ENCODE measurements around the gene DISC1. TPM values are rescaled to one million over a fixed set of nuclear protein-coding genes. Genes with fewer than 3 reads are reported as not detected.

The DISC1 gene
- total and polyA plus RNA-seq, 2 donors (not counting 1 experiment from before 2014, with no cell fraction given), result 2.7 to 4.3 TPM

DNA sequence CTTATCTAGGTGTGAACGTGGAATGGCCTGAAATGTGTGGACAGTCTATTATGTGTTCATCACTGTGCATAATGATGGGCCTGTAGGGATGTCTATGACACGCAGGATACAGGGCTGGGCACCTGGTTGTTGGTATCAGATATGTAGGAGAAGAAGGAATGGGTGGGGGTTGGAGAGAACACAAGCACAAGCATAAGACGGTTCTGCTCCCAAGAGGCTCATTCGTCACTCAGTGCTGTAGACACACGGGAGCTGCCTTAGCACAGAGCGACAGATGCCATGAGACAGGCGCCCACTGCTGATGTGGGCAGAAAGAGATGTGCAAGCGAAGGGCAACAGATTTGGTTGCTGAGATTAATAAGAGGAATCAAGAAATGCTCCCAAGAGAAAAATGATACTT lies 256.2 kb downstream of the DISC1 start:
- Histone ChIP-seq H3K9ac (ENCODE audit: low read length) (no peak overlapping the region), H3K4me1 (ENCODE audit: control insufficient read depth in 2 of 2, insufficient read depth in 2 of 2, low read length in 2 of 2) (no peaks in the 10 kb centered on the region), H4K20me1 (ENCODE audit: control insufficient read depth, insufficient read depth, low read length, poor library complexity, severe bottlenecking) (no peaks in the 10 kb centered on the region), H3K79me2 (ENCODE audit: control insufficient read depth, insufficient read depth, low read length) (no peaks in the 10 kb centered on the region), H3K27me3 (replicated peaks in 1 of 4; ENCODE audit: control extremely low read depth in 1 of 4, control insufficient read depth in 3 of 4, insufficient read depth in 4 of 4, low read length in 3 of 4) (no peaks in the 10 kb centered on the region), H3K4me2 (replicated peaks; ENCODE audit: low read depth, low read length, poor library complexity, severe bottlenecking) (no peak overlapping the region), H3K36me3 (replicated peaks in 1 of 2; ENCODE audit: control extremely low read depth in 1 of 2, control insufficient read depth in 1 of 2, extremely low read depth in 1 of 2, insufficient read depth in 2 of 2, low read length in 1 of 2) (no peaks in the 10 kb centered on the region), H3K9me3 (ENCODE audit: control extremely low read depth in 1 of 3, control insufficient read depth in 2 of 3, insufficient read depth in 1 of 3, low read length in 2 of 3) (no peaks in the 10 kb centered on the region), H2AFZ (ENCODE audit: insufficient read depth, low read depth, low read length, poor library complexity, severe bottlenecking) (no peak overlapping the region), H3K27ac (ENCODE audit: low read length in 2 of 2) (no peak overlapping the region), H3K4me3 (ENCODE audit: control extremely low read depth in 1 of 5, extremely low read depth in 1 of 5, insufficient read depth in 1 of 5, low read depth in 2 of 5, low read length in 4 of 5) (no peak overlapping the region)
- Mint-ChIP-seq H3K27ac (no peak overlapping the region), H3K4me3 (no peak overlapping the region), H3K9me3 (ENCODE audit: insufficient read depth) (no peaks in the 10 kb centered on the region), H3K4me1 (no peaks in the 10 kb centered on the region), H3K27me3 (no peaks in the 10 kb centered on the region)
- TF ChIP-seq EZH2 (IDR thresholded peaks at IDR 0.05; ENCODE audit: borderline replicate concordance, insufficient read depth, low read depth, low read length, poor library complexity, severe bottlenecking), result no peak
- TF ChIP-seq CTCF (IDR thresholded peaks at IDR 0.05), result no peak
- ATAC-seq (ENCODE audit: low read depth) (no peak), DNase-seq (no peak)
- intact Hi-C loops (cut with micrococcal nuclease), result no loop called here
- CTCF ChIA-PET, result no interaction called here
- WGBS (ENCODE audit: insufficient coverage), result 59% methylated on average over 5 of the region's 8 CpGs
- POLR2A ChIA-PET, result no interaction called here

DNA sequence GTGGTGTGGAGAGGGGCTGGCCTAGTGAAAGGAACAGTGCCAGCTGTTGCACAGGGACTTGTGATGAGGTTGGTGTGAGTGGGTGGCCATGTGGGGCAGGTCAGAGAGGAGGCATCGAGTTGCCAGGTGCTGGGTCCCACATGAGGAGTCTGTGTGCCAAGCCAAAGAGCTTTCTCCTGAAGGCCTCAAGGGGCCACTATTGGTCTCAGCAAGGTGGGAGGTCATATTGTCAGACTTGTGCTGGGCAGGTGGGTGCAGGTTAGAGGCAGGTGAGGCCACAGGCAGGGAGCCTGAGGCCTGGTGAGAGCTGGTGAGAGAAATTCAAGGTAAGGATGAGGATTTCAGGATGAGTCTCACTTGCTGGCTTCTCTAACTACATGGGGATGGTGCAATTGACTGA lies 256.8 kb downstream of the DISC1 start:
- Histone ChIP-seq H3K27me3 (replicated peaks in 1 of 4; ENCODE audit: control extremely low read depth in 1 of 4, control insufficient read depth in 3 of 4, insufficient read depth in 4 of 4, low read length in 3 of 4) (no peaks in the 10 kb centered on the region), H3K4me1 (ENCODE audit: control insufficient read depth in 2 of 2, insufficient read depth in 2 of 2, low read length in 2 of 2) (no peaks in the 10 kb centered on the region), H4K20me1 (ENCODE audit: control insufficient read depth, insufficient read depth, low read length, poor library complexity, severe bottlenecking) (no peaks in the 10 kb centered on the region), H3K27ac (ENCODE audit: low read length in 2 of 2) (no peak overlapping the region), H3K9ac (ENCODE audit: low read length) (no peak overlapping the region), H2AFZ (ENCODE audit: insufficient read depth, low read depth, low read length, poor library complexity, severe bottlenecking) (no peak overlapping the region), H3K9me3 (ENCODE audit: control extremely low read depth in 1 of 3, control insufficient read depth in 2 of 3, insufficient read depth in 1 of 3, low read length in 2 of 3) (no peaks in the 10 kb centered on the region), H3K36me3 (replicated peaks in 1 of 2; ENCODE audit: control extremely low read depth in 1 of 2, control insufficient read depth in 1 of 2, extremely low read depth in 1 of 2, insufficient read depth in 2 of 2, low read length in 1 of 2) (no peaks in the 10 kb centered on the region), H3K4me3 (ENCODE audit: control extremely low read depth in 1 of 5, extremely low read depth in 1 of 5, insufficient read depth in 1 of 5, low read depth in 2 of 5, low read length in 4 of 5) (no peak overlapping the region), H3K79me2 (ENCODE audit: control insufficient read depth, insufficient read depth, low read length) (no peaks in the 10 kb centered on the region), H3K4me2 (replicated peaks; ENCODE audit: low read depth, low read length, poor library complexity, severe bottlenecking) (no peak overlapping the region)
- 90% methylated on average over 1 of the region's 1 CpG for WGBS (ENCODE audit: insufficient coverage)
- ATAC-seq (ENCODE audit: low read depth), result no peak
- CTCF ChIA-PET, result interaction anchor here (1.2 kb wide), 1 partner anchor 17 kb away, joined by 4 read pairs; no protein-coding TSS in a partner anchor
- Mint-ChIP-seq H3K9me3 (ENCODE audit: insufficient read depth) (no peaks in the 10 kb centered on the region), H3K4me1 (no peaks in the 10 kb centered on the region), H3K4me3 (no peak overlapping the region), H3K27ac (no peak overlapping the region), H3K27me3 (no peaks in the 10 kb centered on the region)
- POLR2A ChIA-PET, result no interaction called here
- no peak for TF ChIP-seq CTCF (IDR thresholded peaks at IDR 0.05)
- TF ChIP-seq EZH2 (IDR thresholded peaks at IDR 0.05; ENCODE audit: borderline replicate concordance, insufficient read depth, low read depth, low read length, poor library complexity, severe bottlenecking), result no peak
- DNase-seq, result no peak
- intact Hi-C loops (cut with micrococcal nuclease), result no loop called here
